Epithelial cell of esophagus (primary cell): ENCODE results near the gene ATXN3.

Experiments used
- DNase-seq: peaks from one replicate; pipeline ENCODE4 v3.0.0; 2010; ENCODE audit warnings: low read depth
- H3K4me3 ChIP-seq: 2 replicates; pipeline ENCODE4 v1.5.1; 2011; ENCODE audit warnings: mild to moderate bottlenecking, low read length, control low read depth
- TF ChIP-seq, protein P1 (sequence below): IDR thresholded peaks from 2 replicates; pipeline ENCODE4 v1.5.1; 2011; ENCODE audit warnings: low read depth, mild to moderate bottlenecking, low read length, control low read depth, inconsistent platforms; ENCODE audit not compliant: insufficient read depth; ENCODE audit errors: missing control alignments

Gene ATXN3

DNA sequence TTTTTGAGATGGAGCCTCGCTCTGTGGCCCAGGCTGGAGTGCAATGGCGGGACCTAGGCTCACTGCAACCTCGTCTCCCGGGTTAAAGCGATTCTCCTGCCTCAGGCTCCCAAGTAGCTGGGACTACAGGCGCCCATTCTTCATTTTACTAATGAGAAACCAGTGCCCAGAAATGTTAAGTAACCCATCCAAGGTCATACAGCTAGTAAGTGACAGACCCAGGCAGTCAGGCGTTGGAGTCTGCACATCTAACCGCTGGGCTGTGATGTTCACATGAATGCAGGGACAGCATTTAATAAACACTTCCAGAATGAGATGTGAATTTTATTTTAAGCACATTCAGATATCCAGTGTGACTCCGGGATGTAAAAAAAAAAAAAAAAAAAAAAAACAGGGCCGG lies 65.2 kb downstream of the ATXN3 start:
- DNase-seq: no peak
- TF ChIP-seq, protein P1, sequence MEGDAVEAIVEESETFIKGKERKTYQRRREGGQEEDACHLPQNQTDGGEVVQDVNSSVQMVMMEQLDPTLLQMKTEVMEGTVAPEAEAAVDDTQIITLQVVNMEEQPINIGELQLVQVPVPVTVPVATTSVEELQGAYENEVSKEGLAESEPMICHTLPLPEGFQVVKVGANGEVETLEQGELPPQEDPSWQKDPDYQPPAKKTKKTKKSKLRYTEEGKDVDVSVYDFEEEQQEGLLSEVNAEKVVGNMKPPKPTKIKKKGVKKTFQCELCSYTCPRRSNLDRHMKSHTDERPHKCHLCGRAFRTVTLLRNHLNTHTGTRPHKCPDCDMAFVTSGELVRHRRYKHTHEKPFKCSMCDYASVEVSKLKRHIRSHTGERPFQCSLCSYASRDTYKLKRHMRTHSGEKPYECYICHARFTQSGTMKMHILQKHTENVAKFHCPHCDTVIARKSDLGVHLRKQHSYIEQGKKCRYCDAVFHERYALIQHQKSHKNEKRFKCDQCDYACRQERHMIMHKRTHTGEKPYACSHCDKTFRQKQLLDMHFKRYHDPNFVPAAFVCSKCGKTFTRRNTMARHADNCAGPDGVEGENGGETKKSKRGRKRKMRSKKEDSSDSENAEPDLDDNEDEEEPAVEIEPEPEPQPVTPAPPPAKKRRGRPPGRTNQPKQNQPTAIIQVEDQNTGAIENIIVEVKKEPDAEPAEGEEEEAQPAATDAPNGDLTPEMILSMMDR: no peak
- peak overlapping the region; percentile 94 for H3K4me3 ChIP-seq

DNA sequence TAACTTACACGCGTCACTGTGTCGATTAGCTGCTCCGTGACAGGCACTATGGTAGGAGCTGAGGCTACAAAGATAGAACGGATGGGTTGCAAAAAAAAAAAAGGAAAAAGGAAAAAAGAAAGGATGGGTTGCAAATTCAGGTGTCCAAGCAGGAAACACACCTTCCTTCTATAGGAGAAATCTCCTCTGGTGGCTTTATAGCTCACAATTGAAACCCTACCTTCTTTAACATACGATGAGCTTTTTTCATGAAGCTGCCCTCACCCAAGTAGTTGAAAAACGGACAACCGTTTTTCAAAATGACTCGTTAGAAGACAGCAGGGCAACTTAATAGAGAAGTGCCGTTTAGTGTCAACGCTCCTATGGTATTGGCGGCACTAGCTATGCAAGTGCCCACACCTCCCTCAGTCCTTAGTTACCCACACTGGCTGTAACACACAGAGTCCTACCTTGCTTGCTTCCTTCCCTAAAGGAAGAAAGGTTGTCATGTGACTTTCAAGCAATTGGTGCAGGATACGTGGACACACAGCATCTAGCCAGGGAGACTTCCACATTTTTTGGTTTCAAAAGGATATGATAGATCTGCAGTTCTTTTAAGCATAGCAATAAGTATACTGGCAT lies 65.8 kb downstream of the ATXN3 start:
- DNase-seq: peak; percentile 61
- peak overlapping the region; percentile 94 for H3K4me3 ChIP-seq
- TF ChIP-seq, protein P1: no peak

DNA sequence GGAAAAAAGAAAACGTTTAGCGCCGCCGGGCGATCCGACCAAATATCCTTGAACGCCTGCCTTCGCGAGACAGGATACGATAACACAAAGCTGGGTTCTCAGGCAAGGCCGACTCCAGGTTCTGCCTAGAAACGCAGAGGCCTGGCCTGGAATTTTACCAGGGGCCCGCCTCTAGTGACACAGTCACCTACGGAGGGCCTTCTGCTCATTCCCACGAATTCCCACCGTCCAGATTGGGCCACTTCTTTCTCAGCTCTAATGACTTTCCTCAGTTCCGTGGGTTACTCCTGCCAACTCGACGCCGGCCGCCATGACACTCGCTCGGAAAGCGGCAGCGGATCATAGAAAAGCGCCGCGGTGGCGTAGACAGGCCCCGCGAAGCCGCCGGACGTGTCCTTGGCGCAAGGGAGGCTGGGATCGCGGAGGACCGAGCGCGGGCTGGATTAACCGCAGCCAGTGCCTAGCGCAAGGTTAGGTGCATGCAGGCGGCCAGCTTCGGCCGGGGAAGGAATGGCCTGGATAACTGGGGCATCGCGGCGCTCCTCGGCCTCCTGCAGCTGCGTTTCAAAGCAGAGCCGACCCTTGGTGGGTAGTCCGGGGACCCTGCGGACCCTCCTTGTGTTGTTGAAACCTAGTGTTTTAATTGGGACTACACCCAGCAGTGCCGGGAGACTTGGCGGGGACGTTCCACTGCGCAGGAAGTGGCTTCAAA lies 66.5 kb downstream of the ATXN3 start, which contains the start of gene TRIP11:
Gene TRIP11 (minus strand): TSS at position 341 of the 712 bp plus-strand sequence. CDS start 374 bp downstream, outside the sequence.
- DNase-seq: peak; percentile 95
- peak within 1 kb of the TSS; percentile 94 for H3K4me3 ChIP-seq
- TF ChIP-seq, protein P1: no peak

DNA sequence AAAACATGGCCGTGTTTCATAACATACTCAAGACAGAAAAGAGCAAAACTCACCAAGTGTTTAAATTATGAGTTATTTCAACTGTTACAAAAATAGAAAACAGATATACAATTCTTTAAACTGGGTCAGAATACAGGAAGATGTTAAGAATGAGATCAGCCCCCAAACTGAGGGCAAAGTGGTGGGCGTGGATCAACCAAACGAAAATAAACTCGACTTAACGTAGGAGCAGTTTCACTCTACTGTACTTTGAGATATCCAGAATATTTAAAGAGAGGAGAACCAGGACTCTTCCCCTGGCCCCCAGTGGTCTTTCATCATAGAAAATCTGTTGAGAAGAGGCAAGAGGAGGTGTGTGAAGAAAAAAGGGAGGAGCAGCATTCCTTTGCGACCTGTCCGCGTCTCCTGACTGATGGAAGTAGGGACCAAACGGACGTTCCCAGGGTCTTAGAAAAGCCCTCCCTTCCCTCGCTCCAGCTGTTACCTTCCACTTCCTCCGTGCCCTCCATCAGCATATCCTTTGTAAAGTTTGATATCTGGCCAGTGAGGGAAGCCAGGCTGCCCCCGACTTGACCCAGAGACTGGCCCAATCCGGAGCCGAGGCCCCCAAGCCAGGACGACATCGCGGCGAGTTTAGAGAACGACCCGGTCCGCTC lies 67.2 kb downstream of the ATXN3 start:
- H3K4me3 ChIP-seq: peak overlapping the region; percentile 94
- TF ChIP-seq, protein P1: no peak
- DNase-seq: peak; percentile 67

DNA sequence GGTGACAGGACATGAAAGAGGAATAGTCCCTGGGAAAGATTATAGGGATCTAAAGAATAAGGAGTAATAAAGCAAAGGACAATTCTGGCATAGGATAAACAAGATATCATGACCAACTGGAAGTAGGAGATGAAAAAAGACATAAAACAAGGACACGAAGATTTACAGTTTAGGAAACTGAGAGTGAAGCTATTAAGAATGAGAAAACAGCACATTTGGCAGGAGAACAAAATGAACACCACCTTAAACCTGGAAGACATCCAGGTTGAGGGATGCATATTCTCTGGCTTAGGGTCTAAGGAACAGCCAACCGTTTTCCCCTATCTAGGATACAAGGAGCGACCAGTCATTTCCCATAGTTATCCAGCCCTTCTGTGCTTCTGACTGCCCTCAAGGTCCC lies 68.4 kb downstream of the ATXN3 start:
- TF ChIP-seq, protein P1: no peak
- no peak for DNase-seq
- H3K4me3 ChIP-seq: peak overlapping the region; percentile 94

DNA sequence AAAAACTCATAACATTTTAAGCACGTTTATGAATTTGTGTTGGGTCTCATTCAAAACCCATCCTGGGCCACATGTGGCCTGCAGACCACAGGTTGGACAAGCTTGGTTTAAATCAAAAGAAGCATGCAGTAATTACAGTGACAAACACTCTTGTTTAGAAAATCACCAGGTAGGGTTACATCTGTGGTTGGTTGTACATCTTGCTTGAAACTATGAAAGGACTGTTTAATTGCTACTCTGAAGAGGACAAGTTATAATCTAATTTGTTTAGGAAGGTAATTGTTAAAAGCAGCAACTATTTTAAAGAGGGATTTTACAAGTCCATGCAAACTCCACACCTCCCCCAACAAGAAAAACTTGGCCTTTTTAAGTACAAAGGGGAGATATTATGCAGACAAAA lies 70.5 kb downstream of the ATXN3 start:
- DNase-seq: no peak
- H3K4me3 ChIP-seq: no peak overlapping the region
- TF ChIP-seq, protein P1: no peak
